H1 (cell line): ENCODE data around the gene RSPO1. TPM values are rescaled to one million over a fixed set of nuclear protein-coding genes. Genes with fewer than 3 reads are reported as not detected.

Source experiments
- CTCF ChIA-PET: fragments of 300-600 bp; sonication (Branson Sonifier 250); formaldehyde crosslinking; loops from one replicate; lab custom pipeline; 2021; ENCODE audit not compliant: partially characterized antibody; lab: Charles Lee
- POLR2A ChIA-PET: fragments of 300-600 bp; sonication (Branson Sonifier 250); formaldehyde crosslinking; loops from one replicate; lab custom pipeline; 2021; ENCODE audit warnings: inconsistent platforms; ENCODE audit not compliant: partially characterized antibody; lab: Charles Lee
- DNase-seq, 2 experiments: peaks; one replicate each; pipeline versions ENCODE4 v3.0.0 to v3.0.0-alpha.2; 2010 to 2022; ENCODE audit warnings: low spot score in 2 of 2, low read depth in 1 of 2, mixed read lengths in 1 of 2
- FAIRE-seq: peaks from 2 replicates; lab custom pipeline; 2011; peaks lifted over from hg19 to GRCh38; lab: Jason Lieb, UNC
- H2AFZ ChIP-seq: 2 replicates; pipeline ENCODE4 v1.8.1; 2012; ENCODE audit warnings: low read length, inconsistent platforms
- H2AK5ac ChIP-seq: 2 replicates; pipeline ENCODE4 v1.6.1; 2013; ENCODE audit warnings: low read depth, low read length
- H2BK120ac ChIP-seq: replicated peaks from 2 replicates; pipeline ENCODE3; 2013; ENCODE audit warnings: low read depth, low read length, inconsistent platforms
- H2BK12ac ChIP-seq: 2 replicates; pipeline ENCODE4 v1.6.1; 2013; ENCODE audit warnings: low read depth, low read length
- H2BK15ac ChIP-seq: 2 replicates; pipeline ENCODE4 v1.6.1; 2013; ENCODE audit warnings: low read length
- H2BK20ac ChIP-seq: 2 replicates; pipeline ENCODE4 v1.6.1; 2013; ENCODE audit warnings: low read length
- H2BK5ac ChIP-seq: 2 replicates; pipeline ENCODE4 v1.6.1; 2013; ENCODE audit warnings: low read depth, low read length
- H3K14ac ChIP-seq: 2 replicates; pipeline ENCODE4 v1.6.1; 2013; ENCODE audit warnings: inconsistent platforms; ENCODE audit not compliant: insufficient read length
- H3K18ac ChIP-seq: 2 replicates; pipeline ENCODE4 v1.6.1; 2013; ENCODE audit warnings: low read length; ENCODE audit errors: extremely low read depth
- H3K23ac ChIP-seq: 2 replicates; pipeline ENCODE4 v1.6.1; 2013; ENCODE audit warnings: inconsistent platforms; ENCODE audit not compliant: insufficient read length
- H3K23me2 ChIP-seq: 2 replicates; pipeline ENCODE4 v1.6.1; 2013; ENCODE audit warnings: low read depth, low read length
- H3K27ac ChIP-seq: 2 replicates; pipeline ENCODE4 v1.6.1; 2011; ENCODE audit warnings: low read depth, low read length, inconsistent platforms
- H3K27me3 ChIP-seq, 4 experiments: replicated peaks in 1 of 4; 1 replicate in 1 of 4; 2 replicates in 3 of 4; pipeline versions ENCODE4 v1.6.1 to v1.8.1; 2011 to 2013; ENCODE audit warnings: low read length in 3 of 4, mild to moderate bottlenecking in 3 of 4, inconsistent platforms in 2 of 4, mixed read lengths in 2 of 4, moderate library complexity in 1 of 4; ENCODE audit not compliant: control insufficient read depth in 3 of 4, insufficient read depth in 3 of 4; ENCODE audit errors: extremely low read depth in 1 of 4
- H3K36me3 ChIP-seq, 4 experiments: 2 replicates each; pipeline versions ENCODE4 v1.6.1 to v1.8.1; 2011 to 2013; ENCODE audit warnings: mild to moderate bottlenecking in 4 of 4, low read length in 3 of 4, moderate library complexity in 2 of 4, control low read depth in 1 of 4, inconsistent platforms in 1 of 4; ENCODE audit not compliant: insufficient read depth in 4 of 4, control insufficient read depth in 2 of 4
- H3K4ac ChIP-seq: replicated peaks from 2 replicates; pipeline ENCODE3; 2013; ENCODE audit warnings: low read length, low read depth, mixed read lengths, inconsistent platforms; ENCODE audit not compliant: insufficient read length
- H3K4me1 ChIP-seq, 4 experiments: replicated peaks in 1 of 4; 1 replicate in 1 of 4; 2 replicates in 3 of 4; pipeline versions ENCODE4 v1.6.1 to v1.8.1; 2011 to 2013; ENCODE audit warnings: low read length in 3 of 4, inconsistent platforms in 2 of 4, mixed read lengths in 1 of 4; ENCODE audit not compliant: insufficient read depth in 4 of 4, control insufficient read depth in 3 of 4
- H3K4me2 ChIP-seq, 2 experiments: 2 replicates each; pipeline versions ENCODE4 v1.6.1 to v1.8.1; 2011 to 2013; ENCODE audit warnings: low read depth in 2 of 2, low read length in 2 of 2, control low read depth in 1 of 2, inconsistent platforms in 1 of 2, mild to moderate bottlenecking in 1 of 2; ENCODE audit not compliant: insufficient read depth in 1 of 2
- H3K4me3 ChIP-seq, 4 experiments: fragments of 200-600, 300-600 bp in 1 of 4; sonication (generic), shearing (Covaris generic), sonication (Bioruptor Twin) in 1 of 4; 2 replicates each; pipeline versions ENCODE4 v1.5.1 to v1.8.1; 2011 to 2016; ENCODE audit warnings: low read length in 4 of 4, low read depth in 3 of 4, control low read depth in 2 of 4, inconsistent platforms in 2 of 4, mild to moderate bottlenecking in 2 of 4, mixed read lengths in 1 of 4, moderate library complexity in 1 of 4; ENCODE audit not compliant: insufficient read depth in 2 of 4; ENCODE audit errors: extremely low read depth in 1 of 4
- H3K56ac ChIP-seq: replicated peaks from 2 replicates; pipeline ENCODE3; 2013; ENCODE audit warnings: low read depth, mild to moderate bottlenecking, mixed read lengths, low read length, inconsistent platforms; ENCODE audit not compliant: insufficient read length
- H3K79me1 ChIP-seq: 2 replicates; pipeline ENCODE4 v1.6.1; 2013; ENCODE audit warnings: low read depth, low read length, control low read depth
- H3K79me2 ChIP-seq, 2 experiments: 2 replicates each; pipeline versions ENCODE4 v1.6.1 to v1.8.1; 2012 to 2013; ENCODE audit warnings: low read length in 2 of 2, mild to moderate bottlenecking in 2 of 2, inconsistent platforms in 1 of 2; ENCODE audit not compliant: insufficient read depth in 2 of 2, control insufficient read depth in 1 of 2
- H3K9ac ChIP-seq, 4 experiments: replicated peaks in 1 of 4; 1 replicate in 1 of 4; 2 replicates in 3 of 4; pipeline versions ENCODE4 v1.6.1 to v1.8.1; 2011 to 2013; ENCODE audit warnings: low read depth in 3 of 4, low read length in 3 of 4, control low read depth in 2 of 4, mild to moderate bottlenecking in 2 of 4, moderate library complexity in 2 of 4, inconsistent platforms in 1 of 4; ENCODE audit errors: extremely low read depth in 1 of 4
- H3K9me3 ChIP-seq, 2 experiments: 2 replicates each; pipeline versions ENCODE4 v1.6.1 to v1.8.1; 2012 to 2013; ENCODE audit warnings: mild to moderate bottlenecking in 2 of 2, moderate library complexity in 2 of 2, control low read depth in 1 of 2, inconsistent platforms in 1 of 2, low read depth in 1 of 2, low read length in 1 of 2, mixed read lengths in 1 of 2; ENCODE audit not compliant: insufficient read depth in 2 of 2
- H4K20me1 ChIP-seq, 2 experiments: replicated peaks in 1 of 2; 2 replicates each; pipeline versions ENCODE3 to v1.8.1; 2011 to 2013; ENCODE audit warnings: inconsistent platforms in 2 of 2, low read length in 2 of 2, mild to moderate bottlenecking in 1 of 2; ENCODE audit not compliant: insufficient read depth in 2 of 2, control insufficient read depth in 1 of 2
- H4K5ac ChIP-seq: 2 replicates; pipeline ENCODE4 v1.6.1; 2013; ENCODE audit warnings: low read length, low read depth, mixed read lengths, inconsistent platforms; ENCODE audit not compliant: insufficient read length
- H4K8ac ChIP-seq: 2 replicates; pipeline ENCODE4 v1.8.0; 2013; ENCODE audit warnings: mild to moderate bottlenecking, moderate library complexity, low read length, inconsistent platforms; ENCODE audit not compliant: insufficient read depth; ENCODE audit errors: extremely low read depth
- H4K91ac ChIP-seq: replicated peaks from 2 replicates; pipeline ENCODE3; 2013; ENCODE audit warnings: low read length, mixed read lengths, inconsistent platforms; ENCODE audit not compliant: insufficient read length
- SIX5 ChIP-seq: IDR thresholded peaks from 2 replicates; pipeline ENCODE4 v1.6.1; 2011; ENCODE audit warnings: mild to moderate bottlenecking, low read depth, low read length
- TAF7 ChIP-seq: optimal IDR thresholded peaks from 2 replicates; pipeline ENCODE3; 2011; ENCODE audit warnings: low read depth, mild to moderate bottlenecking, inconsistent platforms, low read length, moderate library complexity, borderline replicate concordance
- YY1 ChIP-seq: IDR thresholded peaks from 2 replicates; pipeline ENCODE4 v1.6.1; 2011; ENCODE audit warnings: low read depth, mild to moderate bottlenecking, low read length
- WGBS, 2 experiments: shearing (Covaris generic) in 1 of 2; methylation state at CpG; one replicate each; pipeline versions ENCODE4 v1.1.6 to v1.1.7; 2013 to 2015; ENCODE audit warnings: low lambda C conversion rate in 2 of 2, mixed read lengths in 2 of 2, inconsistent platforms in 1 of 2, low coverage in 1 of 2, missing lambda C conversion rate in 1 of 2; ENCODE audit not compliant: insufficient replicate concordance in 2 of 2, insufficient coverage in 1 of 2, insufficient read length in 1 of 2; ENCODE audit errors: extremely low coverage in 1 of 2, missing lambda C conversion rate in 1 of 2; 5-methylcytosine and 5-hydroxymethylcytosine counted together
- polyA plus RNA-seq, 7 experiments: library from polyadenylated mRNA; depleted of rRNA in 3 of 7; stranded (reverse) in 5 of 7; unstranded in 2 of 7; fragments of >200 nt in 5 of 7; fragments of 200-250 nt in 2 of 7; gene quantifications; 1 replicate in 5 of 7; 2 replicates in 1 of 7; 4 replicates in 1 of 7; pipeline versions ENCODE4 v1.2.1 to v1.2.3, GENCODE V29; 2011 to 2013; ENCODE audit warnings: missing spikeins in 2 of 7, mixed read lengths in 2 of 7
- total RNA-seq: library from RNA; stranded (reverse); fragmentation: NEBNext Ultra II Directional; extraction: Animal tissue kit (Norgen Biotek cat#: 25700); gene quantifications from 2 replicates; pipeline ENCODE4 v1.2.1, GENCODE V29; 2021

RSPO1 gene
- total and polyA plus RNA-seq, 2 of the 8 experiments (the other 6 are each of a cell fraction or from before 2014, with no cell fraction given), result 0.39 TPM; not detected in 1

DNA sequence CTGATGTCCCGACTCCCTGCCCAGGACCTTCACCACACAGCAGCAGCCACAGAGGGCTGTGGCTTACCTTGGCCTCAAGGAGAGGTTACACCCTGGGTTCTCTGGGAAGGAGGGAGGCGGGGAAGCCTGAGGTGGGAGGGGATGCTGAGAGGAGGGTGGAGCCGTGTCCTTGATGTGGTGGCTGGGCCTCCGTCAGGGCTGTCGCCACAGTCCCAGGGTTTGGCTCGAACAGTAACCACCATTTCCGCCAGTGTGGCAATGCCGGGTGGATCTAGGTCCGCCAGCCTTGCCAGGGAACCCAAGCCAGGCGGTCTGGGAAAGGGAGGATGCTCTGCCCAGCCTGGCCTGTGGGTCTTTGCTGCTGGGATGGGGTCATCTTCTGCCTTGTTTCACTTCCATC, 39.2 kb upstream of the RSPO1 start:
- Histone ChIP-seq H4K20me1 (no peaks in the 10 kb centered on the region), H4K5ac (no peak overlapping the region), H3K4ac (peak overlapping the region; percentile 44), H3K79me1 (no peaks in the 10 kb centered on the region), H2BK15ac (no peak overlapping the region), H3K27ac (no peak overlapping the region), H3K23me2 (no peaks in the 10 kb centered on the region; the same call in 1 of the 2 replicates), H2BK5ac (no peak overlapping the region), H4K91ac (no peak overlapping the region), H2BK20ac (no peak overlapping the region), H2BK120ac (no peak overlapping the region), H3K36me3 (no peaks in the 10 kb centered on the region), H2BK12ac (no peak overlapping the region), H3K18ac (no peak overlapping the region), H3K4me1 (peaks cover 0 to 5% (median 2%) of the 10 kb centered on the region in 4 experiments; a peak in 4 of 7 replicates), H3K56ac (no peak overlapping the region), H3K23ac (no peak overlapping the region), H4K8ac (no peak overlapping the region), H3K9ac (no peak overlapping the region), H2AFZ (no peak overlapping the region), H3K79me2 (no peaks in the 10 kb centered on the region), H3K14ac (no peak overlapping the region), H3K4me3 (no peak overlapping the region), H2AK5ac (no peak overlapping the region), H3K27me3 (peaks cover 0 to 2% (median 0%) of the 10 kb centered on the region in 4 experiments; a peak in 1 of 7 replicates), H3K9me3 (no peaks in the 10 kb centered on the region), H3K4me2 (no peak overlapping the region)
- FAIRE-seq (no peak), DNase-seq (no peak)
- no peak for TF ChIP-seq SIX5
- TF ChIP-seq YY1, result peak; percentile 48; the same call in 1 of the 2 replicates
- no peak for TF ChIP-seq TAF7
- WGBS, 2 experiments, result 60% methylated on average over 10 of the region's 10 CpGs; no CpG with 5 or more reads in 1 of the 2 experiments
- CTCF ChIA-PET, result interaction anchor here (0.7 to 20.8 kb wide), 7 partner anchors 8 to 70 kb away, joined by 3 to 400 read pairs (median 8); partner anchors contain the start of gene RSPO1
- POLR2A ChIA-PET, result no interaction called here
